ENCODE measurements around the gene SMARCC2.
"Not testable (repeated sequence)": the region's sequence is repeated elsewhere in the genome, so short reads cannot be mapped to it uniquely, and the experiment has no call there.

Gene SMARCC2

GRCh38 chr12:56118688-56119357 is 70.5 kb downstream of the SMARCC2 start:
- no peak for DNase-seq

GRCh38 chr12:56117778-56118687 is 71.2 kb downstream of the SMARCC2 start, which contains the start of gene ZC3H10:
Gene ZC3H10, plus strand, starts transcription at chr12:56118266. Its CDS starts 2,297 bp downstream, at chr12:56120563.
- peak; percentile 96 to 97 for DNase-seq

- DNase-seq = not testable (repeated sequence)
Measured at GRCh38 chr12:56117082-56117706, 72.1 kb downstream of the SMARCC2 start.

- DNase-seq = peak; percentile 89 to 96
Measured at GRCh38 chr12:56116267-56117081, 72.8 kb downstream of the SMARCC2 start, which contains the start of gene RPL41. Gene RPL41, plus strand, starts transcription at chr12:56116633.

GRCh38 chr12:56115329-56115728 is 74.0 kb downstream of the SMARCC2 start:
- DNase-seq = no peak

GRCh38 chr12:56114084-56114483 is 75.2 kb downstream of the SMARCC2 start:
- DNase-seq = no peak
